ENCODE results near the gene HRH2.
"Not testable (repeated sequence)": the region's sequence is repeated elsewhere in the genome, so short reads cannot be mapped to it uniquely, and the experiment has no call there.

The HRH2 gene

GRCh38 chr5:175718401-175719108 lies 60.7 kb downstream of the HRH2 start:
- peak; percentile 48 for DNase-seq

- not testable (repeated sequence) for DNase-seq
Observed at GRCh38 chr5:175719109-175719432, 61.2 kb downstream of the HRH2 start.

DNA sequence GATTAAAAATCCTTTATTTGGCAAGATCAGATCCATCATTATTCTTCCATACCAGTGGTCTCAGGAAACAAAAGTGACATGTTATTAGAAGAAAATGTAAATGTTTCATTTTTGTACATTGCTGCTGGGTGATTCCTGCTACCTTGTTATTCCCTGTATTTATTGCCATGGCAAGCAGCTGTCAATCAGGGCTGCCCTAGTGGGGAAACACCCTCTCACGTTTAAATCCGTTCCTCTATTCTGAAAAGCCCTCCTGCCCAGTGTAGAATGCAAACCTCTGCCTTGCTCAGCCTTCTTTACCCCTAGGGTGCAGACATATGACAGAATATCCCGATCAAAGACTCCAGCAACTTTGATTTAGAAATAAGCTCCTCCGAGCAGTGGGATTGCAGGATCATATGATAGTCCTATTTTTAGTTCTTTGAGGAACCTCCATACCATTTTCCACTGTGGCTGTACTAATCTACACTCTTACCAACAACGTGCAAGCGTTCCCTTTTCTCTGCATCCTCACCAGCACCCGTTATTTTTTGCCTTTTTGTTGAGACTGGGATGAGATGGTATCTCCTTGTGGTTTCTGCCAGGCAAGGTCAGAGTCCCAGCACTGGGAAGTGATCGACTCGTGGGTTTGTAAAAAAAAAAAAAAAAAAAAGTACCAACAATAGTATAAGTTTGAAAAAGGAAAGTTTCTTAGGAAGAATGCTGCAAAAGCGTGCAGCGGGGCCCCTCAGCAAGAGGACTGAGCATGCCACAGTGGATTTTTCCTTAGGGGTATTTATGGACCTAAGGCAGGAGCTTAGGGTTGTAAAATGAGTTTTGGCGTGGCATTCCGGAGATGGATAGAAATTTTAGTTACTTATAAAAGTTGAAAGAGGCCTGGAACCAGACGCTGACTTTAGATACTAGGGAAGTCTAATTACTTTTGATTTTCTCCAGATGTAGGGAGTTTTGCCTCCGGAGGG lies 66.7 kb downstream of the HRH2 start:
- DNase-seq: no peak

- no peak for DNase-seq
Observed at GRCh38 chr5:175728316-175728715, 70.4 kb downstream of the HRH2 start.

DNA sequence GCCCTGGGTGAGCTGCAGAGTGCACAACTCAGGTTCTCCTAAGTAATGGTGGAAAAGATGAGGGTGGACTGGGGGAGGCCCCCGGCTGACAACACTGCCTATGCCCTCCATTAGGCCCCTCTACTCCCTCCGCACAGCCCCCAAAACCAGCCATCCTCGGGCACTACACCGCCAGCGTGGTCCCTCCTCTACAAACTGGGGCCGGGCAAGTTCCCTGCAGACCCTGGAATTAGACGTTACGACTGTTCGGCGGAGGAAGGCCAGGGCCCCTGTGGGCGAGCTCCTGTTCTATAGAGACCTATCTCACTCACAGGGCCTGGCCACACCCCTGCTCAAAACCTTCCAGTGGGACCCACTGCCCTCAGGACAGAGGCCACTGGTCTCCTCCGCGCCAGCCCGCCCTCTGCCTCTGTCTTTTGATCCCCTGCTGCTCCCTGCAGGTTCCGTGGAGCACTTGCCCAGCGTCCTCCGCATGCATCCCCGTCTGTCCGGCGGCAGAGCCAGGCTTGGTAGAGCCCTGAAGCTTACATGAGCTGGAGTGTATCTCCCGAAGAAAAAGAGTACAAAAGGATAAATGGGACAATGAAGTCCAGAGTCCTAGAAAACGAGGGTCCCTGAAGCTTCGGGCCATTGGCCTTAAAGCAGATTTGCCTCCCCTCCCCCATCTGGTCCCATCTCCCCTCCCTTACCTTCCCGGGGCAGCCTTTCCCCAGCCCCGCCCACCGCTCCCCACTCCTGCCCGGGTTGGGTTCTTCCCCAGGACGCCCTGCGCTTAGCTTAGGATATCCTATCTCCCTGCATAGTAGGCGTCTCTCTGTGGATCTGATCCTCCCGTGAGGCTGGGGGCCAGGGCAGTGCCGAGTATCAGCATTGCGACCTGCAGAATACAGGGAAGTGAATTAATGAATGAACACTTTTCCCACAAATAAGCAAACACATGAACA lies 71.3 kb downstream of the HRH2 start:
- DNase-seq: no peak

- DNase-seq: peak; percentile 92
Observed at GRCh38 chr5:175729829-175730277, 72.0 kb downstream of the HRH2 start.

DNA sequence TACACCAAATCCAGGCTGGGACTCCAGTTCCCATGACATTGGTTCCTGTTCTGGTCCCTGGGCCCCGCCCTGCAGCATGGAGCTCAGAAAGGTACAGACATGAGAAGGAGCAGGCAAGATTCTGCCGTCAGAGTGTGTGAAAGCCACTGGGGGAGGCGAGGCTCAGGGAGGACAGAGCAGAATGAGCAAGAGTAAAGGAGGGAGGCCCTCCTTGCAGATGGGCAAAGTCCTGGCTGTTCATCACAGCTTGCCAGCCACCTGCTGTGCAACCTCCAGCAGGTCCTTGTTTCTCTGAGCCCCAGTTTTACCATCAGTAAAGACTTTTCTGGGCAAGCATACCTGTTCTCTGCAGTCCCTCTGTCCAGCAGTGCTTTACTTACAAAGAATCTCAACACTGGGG lies 73.3 kb downstream of the HRH2 start:
- DNase-seq: no peak

- DNase-seq: no peak
Observed at GRCh38 chr5:175731756-175732465, 74.0 kb downstream of the HRH2 start.

GRCh38 chr5:175733017-175733416 lies 75.1 kb downstream of the HRH2 start:
- DNase-seq: no peak

DNA sequence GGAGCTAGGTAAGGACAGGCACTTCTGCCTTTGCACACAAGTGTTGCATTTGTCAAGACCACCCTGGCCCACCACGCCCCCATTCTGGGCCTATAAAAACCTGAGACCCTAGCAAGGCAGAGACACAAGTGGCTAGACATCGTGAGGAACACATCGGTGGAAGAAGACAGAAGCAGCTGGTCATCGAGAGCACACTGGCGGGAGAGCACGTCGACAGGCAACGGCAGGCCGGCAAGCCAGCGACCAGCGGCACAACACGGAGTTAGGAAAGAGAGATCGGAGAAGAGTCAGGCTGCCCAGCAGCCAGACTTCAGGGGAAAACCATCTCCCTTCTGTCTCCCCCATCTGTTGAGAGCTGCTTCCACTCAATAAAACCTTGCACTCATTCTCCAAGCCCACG lies 76.1 kb downstream of the HRH2 start:
- DNase-seq: no peak

DNA sequence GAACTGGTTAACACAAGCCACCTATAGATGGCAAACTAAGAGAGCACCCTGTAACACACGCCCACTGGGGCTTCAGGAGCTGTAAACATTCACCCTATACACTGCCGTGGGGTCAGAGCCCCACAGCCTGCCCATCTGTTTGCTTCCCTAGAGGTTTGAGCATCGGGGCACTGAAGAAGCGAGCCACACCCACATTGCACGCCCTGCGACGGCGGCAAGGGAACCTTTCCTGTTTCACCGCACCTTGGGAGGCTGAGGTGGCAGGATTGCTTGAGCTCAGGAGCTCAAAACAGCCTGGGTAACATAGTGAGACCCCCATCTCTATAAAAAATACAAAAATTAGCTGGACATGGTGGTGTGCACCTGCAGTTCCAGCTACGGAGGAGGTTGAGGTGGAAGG lies 76.6 kb downstream of the HRH2 start:
- DNase-seq: no peak

- DNase-seq: no peak
Observed at GRCh38 chr5:175735701-175736100, 77.8 kb downstream of the HRH2 start.

GRCh38 chr5:175736652-175737051 lies 78.8 kb downstream of the HRH2 start:
- no peak for DNase-seq

- no peak for DNase-seq
Observed at GRCh38 chr5:175737481-175737880, 79.6 kb downstream of the HRH2 start.

DNA sequence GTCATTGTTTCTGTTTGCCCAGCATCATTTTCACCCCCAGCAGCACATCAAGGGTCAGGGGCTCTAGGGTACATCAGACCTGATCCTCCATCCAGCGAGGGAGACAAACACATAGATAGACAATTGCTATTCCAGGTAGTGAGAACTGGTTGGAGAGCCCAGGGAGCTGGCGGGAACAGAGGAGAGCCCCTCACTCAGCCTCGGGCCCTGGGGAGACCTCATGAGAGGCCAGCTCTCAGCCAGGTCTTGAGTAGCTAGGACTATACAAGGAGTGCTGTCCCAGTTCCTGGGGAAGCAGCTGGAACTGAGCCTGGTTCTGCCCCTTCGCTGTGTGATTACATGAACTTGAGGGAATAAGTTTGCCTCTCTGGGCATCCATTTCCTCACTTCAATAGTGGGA lies 80.3 kb downstream of the HRH2 start:
- DNase-seq: no peak

GRCh38 chr5:175738602-175739133 lies 80.8 kb downstream of the HRH2 start:
- no peak for DNase-seq

GRCh38 chr5:175740014-175740413 lies 82.1 kb downstream of the HRH2 start:
- no peak for DNase-seq

DNA sequence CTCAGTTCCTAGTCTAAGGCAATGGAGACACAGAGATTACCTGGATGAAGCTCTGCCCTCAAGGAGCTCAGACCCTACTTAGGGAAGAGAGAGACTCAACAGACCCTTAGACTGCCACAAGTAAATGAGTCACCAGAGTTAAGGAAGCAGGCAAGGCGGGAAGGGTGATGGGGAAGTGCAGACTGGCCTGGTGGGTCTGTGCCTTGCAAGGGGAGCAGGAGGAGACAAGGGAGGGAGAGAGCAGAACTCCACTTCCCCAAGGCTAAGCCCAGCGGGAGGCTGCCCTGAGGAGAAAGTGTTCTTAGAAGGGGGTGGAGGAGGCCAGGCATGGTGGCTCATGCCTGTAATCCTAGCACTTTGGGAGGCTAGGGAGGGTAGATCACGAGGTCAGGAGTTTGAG lies 83.7 kb downstream of the HRH2 start:
- DNase-seq: no peak

DNA sequence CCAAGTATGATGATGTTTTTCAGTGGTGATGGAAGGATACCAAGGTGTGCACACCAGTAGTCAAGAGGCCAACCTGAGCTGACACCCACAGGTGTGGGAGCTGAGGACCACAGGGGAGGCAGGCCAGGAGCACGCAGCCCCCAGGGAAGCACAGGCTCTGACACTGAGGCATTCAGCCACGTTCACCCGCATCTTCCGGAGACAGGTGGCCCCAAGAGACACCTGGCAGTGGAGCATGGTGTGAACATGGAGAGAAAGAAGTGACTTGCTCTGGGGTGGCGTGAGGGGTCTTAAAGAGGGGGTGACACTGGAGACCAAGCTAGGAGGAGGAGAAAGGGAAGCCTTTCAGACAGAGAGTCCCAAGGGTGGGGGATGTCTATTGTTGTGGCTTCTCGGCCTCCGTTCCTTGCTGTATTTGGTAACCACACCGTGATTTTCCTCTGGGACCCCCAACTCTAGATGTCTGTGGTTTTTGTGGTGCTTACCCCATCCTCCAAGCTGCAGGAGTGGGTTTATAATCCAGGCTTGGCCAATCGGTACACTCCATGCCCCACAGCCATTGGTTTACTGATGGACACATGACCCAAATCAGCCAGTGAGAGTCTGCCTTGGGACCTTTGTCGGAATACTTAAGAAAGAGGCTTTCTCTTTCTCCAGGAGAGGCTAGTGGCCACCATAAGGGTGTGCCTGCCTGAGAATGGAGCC lies 84.6 kb downstream of the HRH2 start:
- no peak for DNase-seq

DNA sequence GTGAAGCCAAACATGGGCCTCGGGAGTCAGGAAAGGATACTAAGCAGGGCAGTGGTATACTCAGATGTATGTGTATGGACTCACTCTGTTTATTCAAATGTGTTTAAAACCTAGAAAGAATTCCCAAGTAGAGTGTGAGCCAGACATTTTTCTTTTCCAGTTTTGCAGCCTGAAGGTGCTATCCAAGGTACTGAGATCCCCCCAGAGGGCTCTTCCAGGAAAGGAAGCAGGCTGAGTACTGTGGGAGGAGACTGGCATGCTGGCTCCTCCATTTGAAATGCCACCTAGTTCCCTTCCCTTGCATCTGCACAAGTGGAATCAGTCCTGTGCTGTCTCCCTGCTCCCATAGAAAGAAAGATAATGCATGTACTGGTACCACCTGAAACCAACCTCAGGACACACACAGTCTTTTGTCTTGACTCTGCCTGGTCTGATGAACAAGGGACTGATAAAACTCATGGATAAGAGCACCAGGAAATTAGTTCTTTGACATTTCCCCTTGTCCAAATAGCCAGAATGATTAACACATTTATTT lies 85.9 kb downstream of the HRH2 start:
- DNase-seq: no peak

DNA sequence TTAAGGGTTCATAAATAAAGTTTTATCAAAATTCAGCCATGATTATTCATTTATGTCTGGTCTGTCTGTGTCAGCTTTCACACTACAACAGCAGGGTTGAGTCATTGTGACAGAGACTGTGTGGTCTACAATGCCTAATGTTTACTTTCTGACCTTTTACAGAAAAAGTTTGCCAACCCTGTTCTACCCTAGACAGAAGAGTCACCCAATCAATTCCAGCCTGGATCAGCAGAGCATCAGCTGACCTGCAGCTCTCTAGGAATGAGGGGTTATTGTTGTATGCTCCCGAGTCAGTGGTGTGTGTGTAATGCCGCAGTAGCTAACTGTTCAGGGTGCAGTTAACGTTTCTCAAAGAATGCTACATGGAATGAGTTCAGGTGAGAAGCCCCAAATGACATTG lies 87.3 kb downstream of the HRH2 start:
- no peak for DNase-seq
